ENCODE results near the gene FAM83D. TPM values are rescaled to one million over a fixed set of nuclear protein-coding genes. Genes with fewer than 3 reads are reported as not detected.

The FAM83D gene
- total and polyA plus RNA-seq, 10 donors: 0.46 to 3.0 (median 1.3) TPM

GRCh38 chr20:38894091-38894847 is 31.9 kb upstream of the FAM83D start:
- H3K4me3 ChIP-seq: peak overlapping the region in 1 of 8 donors; percentile 31
- peak overlapping the region in 5 of 8 donors; percentile 72 to 88 (median 79) for H3K27ac ChIP-seq
- H3K27me3 ChIP-seq (replicated peaks in 1 of 7): no peaks in the 10 kb centered on the region
- no peaks in the 10 kb centered on the region for H3K9me3 ChIP-seq
- H3K36me3 ChIP-seq: peaks cover 0 to 72% (median 16%) of the 10 kb centered on the region in 6 donors
- no peak for DNase-seq
- TF ChIP-seq POLR2AphosphoS5 (IDR thresholded peaks at IDR 0.05) (no peak), CTCF (IDR thresholded peaks at IDR 0.05 in 8 of 11, conservative IDR thresholded peaks at IDR 0.05 in 3 of 11) (peak in 6 of 11 experiments; percentile 9 to 64 (median 48)), POLR2A (IDR thresholded peaks at IDR 0.05) (no peak)
- intact Hi-C loops (cut with DNase I; ENCODE audit: low total_unique reads): loop anchor here (5.0 to 10.0 kb wide), 3 partner anchors 87 to 247 kb away; partner anchors contain the start of gene PPP1R16B
- H3K4me1 ChIP-seq: peaks cover 10 to 56% (median 31%) of the 10 kb centered on the region in 6 donors
- WGBS, 5 donors: 30 to 47% (median 38%) methylated on average over 21 to 30 of the region's 30 CpGs

- intact Hi-C loops (cut with DNase I; ENCODE audit: low total_unique reads): loop anchor here (10.0 kb wide), 1 partner anchor 141 kb away; no protein-coding TSS in a partner anchor
- peaks cover 0 to 72% (median 17%) of the 10 kb centered on the region in 6 donors for H3K36me3 ChIP-seq
- H3K4me1 ChIP-seq: peaks cover 10 to 45% (median 31%) of the 10 kb centered on the region in 6 donors
- H3K27me3 ChIP-seq (replicated peaks in 1 of 7): peaks cover 0 to under 1% (median 0%) of the 10 kb centered on the region in 7 donors
- no peak for DNase-seq
- 82 to 90% (median 86%) methylated on average over 9 of the region's 9 CpGs for WGBS, 5 donors
- no peak overlapping the region for H3K4me3 ChIP-seq
- TF ChIP-seq POLR2A (IDR thresholded peaks at IDR 0.05): no peak
- no peak for TF ChIP-seq CTCF (IDR thresholded peaks at IDR 0.05 in 8 of 11, conservative IDR thresholded peaks at IDR 0.05 in 3 of 11)
- TF ChIP-seq POLR2AphosphoS5 (IDR thresholded peaks at IDR 0.05): no peak
- no peaks in the 10 kb centered on the region for H3K9me3 ChIP-seq
- H3K27ac ChIP-seq: peak overlapping the region in 1 of 8 donors; percentile 88
These were observed 30.9 kb upstream of the FAM83D start for GRCh38 chr20:38895098-38895949.

- no peaks in the 10 kb centered on the region for H3K9me3 ChIP-seq
- peaks cover 10 to 38% (median 30%) of the 10 kb centered on the region in 6 donors for H3K4me1 ChIP-seq
- DNase-seq: no peak
- peaks cover 0 to 72% (median 25%) of the 10 kb centered on the region in 6 donors for H3K36me3 ChIP-seq
- H3K27me3 ChIP-seq (replicated peaks in 1 of 7): peaks cover 0 to 2% (median 0%) of the 10 kb centered on the region in 7 donors
- H3K4me3 ChIP-seq: no peak overlapping the region
- TF ChIP-seq POLR2AphosphoS5 (IDR thresholded peaks at IDR 0.05) (no peak), POLR2A (IDR thresholded peaks at IDR 0.05) (no peak), CTCF (IDR thresholded peaks at IDR 0.05 in 8 of 11, conservative IDR thresholded peaks at IDR 0.05 in 3 of 11) (no peak)
- intact Hi-C loops (cut with DNase I; ENCODE audit: low total_unique reads): loop anchor here (10.0 kb wide), 1 partner anchor 141 kb away; no protein-coding TSS in a partner anchor
- no peak overlapping the region for H3K27ac ChIP-seq
These were observed 30.1 kb upstream of the FAM83D start for GRCh38 chr20:38896009-38896594.
